H1 (cell line): ENCODE results near the gene SLC12A8. TPM values are rescaled to one million over a fixed set of nuclear protein-coding genes. Genes with fewer than 3 reads are reported as not detected.

ENCODE experiments used
- CTCF ChIA-PET: fragments of 300-600 bp; sonication (Branson Sonifier 250); formaldehyde crosslinking; loops from one replicate; lab custom pipeline; 2021; ENCODE audit not compliant: partially characterized antibody; lab: Charles Lee
- POLR2A ChIA-PET: fragments of 300-600 bp; sonication (Branson Sonifier 250); formaldehyde crosslinking; loops from one replicate; lab custom pipeline; 2021; ENCODE audit warnings: inconsistent platforms; ENCODE audit not compliant: partially characterized antibody; lab: Charles Lee
- DNase-seq, 2 experiments: peaks; one replicate each; pipeline versions ENCODE4 v3.0.0 to v3.0.0-alpha.2; 2010 to 2022; ENCODE audit warnings: low spot score in 2 of 2, low read depth in 1 of 2, mixed read lengths in 1 of 2
- FAIRE-seq: peaks from 2 replicates; lab custom pipeline; 2011; peaks lifted over from hg19 to GRCh38; lab: Jason Lieb, UNC
- H2AFZ ChIP-seq: 2 replicates; pipeline ENCODE4 v1.8.1; 2012; ENCODE audit warnings: low read length, inconsistent platforms
- H2AK5ac ChIP-seq: 2 replicates; pipeline ENCODE4 v1.6.1; 2013; ENCODE audit warnings: low read depth, low read length
- H2BK120ac ChIP-seq: replicated peaks from 2 replicates; pipeline ENCODE3; 2013; ENCODE audit warnings: low read depth, low read length, inconsistent platforms
- H2BK12ac ChIP-seq: 2 replicates; pipeline ENCODE4 v1.6.1; 2013; ENCODE audit warnings: low read depth, low read length
- H2BK15ac ChIP-seq: 2 replicates; pipeline ENCODE4 v1.6.1; 2013; ENCODE audit warnings: low read length
- H2BK20ac ChIP-seq: 2 replicates; pipeline ENCODE4 v1.6.1; 2013; ENCODE audit warnings: low read length
- H2BK5ac ChIP-seq: 2 replicates; pipeline ENCODE4 v1.6.1; 2013; ENCODE audit warnings: low read depth, low read length
- H3K14ac ChIP-seq: 2 replicates; pipeline ENCODE4 v1.6.1; 2013; ENCODE audit warnings: inconsistent platforms; ENCODE audit not compliant: insufficient read length
- H3K18ac ChIP-seq: 2 replicates; pipeline ENCODE4 v1.6.1; 2013; ENCODE audit warnings: low read length; ENCODE audit errors: extremely low read depth
- H3K23ac ChIP-seq: 2 replicates; pipeline ENCODE4 v1.6.1; 2013; ENCODE audit warnings: inconsistent platforms; ENCODE audit not compliant: insufficient read length
- H3K23me2 ChIP-seq: 2 replicates; pipeline ENCODE4 v1.6.1; 2013; ENCODE audit warnings: low read depth, low read length
- H3K27ac ChIP-seq: 2 replicates; pipeline ENCODE4 v1.6.1; 2011; ENCODE audit warnings: low read depth, low read length, inconsistent platforms
- H3K27me3 ChIP-seq, 4 experiments: replicated peaks in 1 of 4; 1 replicate in 1 of 4; 2 replicates in 3 of 4; pipeline versions ENCODE4 v1.6.1 to v1.8.1; 2011 to 2013; ENCODE audit warnings: low read length in 3 of 4, mild to moderate bottlenecking in 3 of 4, inconsistent platforms in 2 of 4, mixed read lengths in 2 of 4, moderate library complexity in 1 of 4; ENCODE audit not compliant: control insufficient read depth in 3 of 4, insufficient read depth in 3 of 4; ENCODE audit errors: extremely low read depth in 1 of 4
- H3K36me3 ChIP-seq, 4 experiments: 2 replicates each; pipeline versions ENCODE4 v1.6.1 to v1.8.1; 2011 to 2013; ENCODE audit warnings: mild to moderate bottlenecking in 4 of 4, low read length in 3 of 4, moderate library complexity in 2 of 4, control low read depth in 1 of 4, inconsistent platforms in 1 of 4; ENCODE audit not compliant: insufficient read depth in 4 of 4, control insufficient read depth in 2 of 4
- H3K4ac ChIP-seq: replicated peaks from 2 replicates; pipeline ENCODE3; 2013; ENCODE audit warnings: low read length, low read depth, mixed read lengths, inconsistent platforms; ENCODE audit not compliant: insufficient read length
- H3K4me1 ChIP-seq, 4 experiments: replicated peaks in 1 of 4; 1 replicate in 1 of 4; 2 replicates in 3 of 4; pipeline versions ENCODE4 v1.6.1 to v1.8.1; 2011 to 2013; ENCODE audit warnings: low read length in 3 of 4, inconsistent platforms in 2 of 4, mixed read lengths in 1 of 4; ENCODE audit not compliant: insufficient read depth in 4 of 4, control insufficient read depth in 3 of 4
- H3K4me2 ChIP-seq, 2 experiments: 2 replicates each; pipeline versions ENCODE4 v1.6.1 to v1.8.1; 2011 to 2013; ENCODE audit warnings: low read depth in 2 of 2, low read length in 2 of 2, control low read depth in 1 of 2, inconsistent platforms in 1 of 2, mild to moderate bottlenecking in 1 of 2; ENCODE audit not compliant: insufficient read depth in 1 of 2
- H3K4me3 ChIP-seq, 4 experiments: fragments of 200-600, 300-600 bp in 1 of 4; sonication (generic), shearing (Covaris generic), sonication (Bioruptor Twin) in 1 of 4; 2 replicates each; pipeline versions ENCODE4 v1.5.1 to v1.8.1; 2011 to 2016; ENCODE audit warnings: low read length in 4 of 4, low read depth in 3 of 4, control low read depth in 2 of 4, inconsistent platforms in 2 of 4, mild to moderate bottlenecking in 2 of 4, mixed read lengths in 1 of 4, moderate library complexity in 1 of 4; ENCODE audit not compliant: insufficient read depth in 2 of 4; ENCODE audit errors: extremely low read depth in 1 of 4
- H3K56ac ChIP-seq: replicated peaks from 2 replicates; pipeline ENCODE3; 2013; ENCODE audit warnings: low read depth, mild to moderate bottlenecking, mixed read lengths, low read length, inconsistent platforms; ENCODE audit not compliant: insufficient read length
- H3K79me1 ChIP-seq: 2 replicates; pipeline ENCODE4 v1.6.1; 2013; ENCODE audit warnings: low read depth, low read length, control low read depth
- H3K79me2 ChIP-seq, 2 experiments: 2 replicates each; pipeline versions ENCODE4 v1.6.1 to v1.8.1; 2012 to 2013; ENCODE audit warnings: low read length in 2 of 2, mild to moderate bottlenecking in 2 of 2, inconsistent platforms in 1 of 2; ENCODE audit not compliant: insufficient read depth in 2 of 2, control insufficient read depth in 1 of 2
- H3K9ac ChIP-seq, 4 experiments: replicated peaks in 1 of 4; 1 replicate in 1 of 4; 2 replicates in 3 of 4; pipeline versions ENCODE4 v1.6.1 to v1.8.1; 2011 to 2013; ENCODE audit warnings: low read depth in 3 of 4, low read length in 3 of 4, control low read depth in 2 of 4, mild to moderate bottlenecking in 2 of 4, moderate library complexity in 2 of 4, inconsistent platforms in 1 of 4; ENCODE audit errors: extremely low read depth in 1 of 4
- H3K9me3 ChIP-seq, 2 experiments: 2 replicates each; pipeline versions ENCODE4 v1.6.1 to v1.8.1; 2012 to 2013; ENCODE audit warnings: mild to moderate bottlenecking in 2 of 2, moderate library complexity in 2 of 2, control low read depth in 1 of 2, inconsistent platforms in 1 of 2, low read depth in 1 of 2, low read length in 1 of 2, mixed read lengths in 1 of 2; ENCODE audit not compliant: insufficient read depth in 2 of 2
- H4K20me1 ChIP-seq, 2 experiments: replicated peaks in 1 of 2; 2 replicates each; pipeline versions ENCODE3 to v1.8.1; 2011 to 2013; ENCODE audit warnings: inconsistent platforms in 2 of 2, low read length in 2 of 2, mild to moderate bottlenecking in 1 of 2; ENCODE audit not compliant: insufficient read depth in 2 of 2, control insufficient read depth in 1 of 2
- H4K5ac ChIP-seq: 2 replicates; pipeline ENCODE4 v1.6.1; 2013; ENCODE audit warnings: low read length, low read depth, mixed read lengths, inconsistent platforms; ENCODE audit not compliant: insufficient read length
- H4K8ac ChIP-seq: 2 replicates; pipeline ENCODE4 v1.8.0; 2013; ENCODE audit warnings: mild to moderate bottlenecking, moderate library complexity, low read length, inconsistent platforms; ENCODE audit not compliant: insufficient read depth; ENCODE audit errors: extremely low read depth
- H4K91ac ChIP-seq: replicated peaks from 2 replicates; pipeline ENCODE3; 2013; ENCODE audit warnings: low read length, mixed read lengths, inconsistent platforms; ENCODE audit not compliant: insufficient read length
- ASH2L ChIP-seq: fragments of 200-600, 300-600 bp; sonication (generic); IDR thresholded peaks from one replicate; pipeline ENCODE4 v1.7.1; 2017; ENCODE audit warnings: low read length
- EZH2 ChIP-seq: fragments of 200-600 bp; sonication (generic); IDR thresholded peaks from 2 replicates; pipeline ENCODE4 v1.7.1; 2012; ENCODE audit warnings: low read depth, mild to moderate bottlenecking, moderate library complexity, low read length, inconsistent platforms; ENCODE audit not compliant: severe bottlenecking
- SAP30 ChIP-seq: fragments of 300-600 bp; sonication (generic); IDR thresholded peaks from 2 replicates; pipeline ENCODE4 v1.7.1; 2012; ENCODE audit warnings: low read length, moderate library complexity, mild to moderate bottlenecking, inconsistent platforms; ENCODE audit not compliant: insufficient read depth, insufficient replicate concordance
- SIX5 ChIP-seq: IDR thresholded peaks from 2 replicates; pipeline ENCODE4 v1.6.1; 2011; ENCODE audit warnings: mild to moderate bottlenecking, low read depth, low read length
- SP1 ChIP-seq: IDR thresholded peaks from 2 replicates; pipeline ENCODE4 v1.6.1; 2011; ENCODE audit warnings: low read depth, low read length
- YY1 ChIP-seq: IDR thresholded peaks from 2 replicates; pipeline ENCODE4 v1.6.1; 2011; ENCODE audit warnings: low read depth, mild to moderate bottlenecking, low read length
- WGBS, 2 experiments: shearing (Covaris generic) in 1 of 2; methylation state at CpG; one replicate each; pipeline versions ENCODE4 v1.1.6 to v1.1.7; 2013 to 2015; ENCODE audit warnings: low lambda C conversion rate in 2 of 2, mixed read lengths in 2 of 2, inconsistent platforms in 1 of 2, low coverage in 1 of 2, missing lambda C conversion rate in 1 of 2; ENCODE audit not compliant: insufficient replicate concordance in 2 of 2, insufficient coverage in 1 of 2, insufficient read length in 1 of 2; ENCODE audit errors: extremely low coverage in 1 of 2, missing lambda C conversion rate in 1 of 2; 5-methylcytosine and 5-hydroxymethylcytosine counted together
- polyA plus RNA-seq, 7 experiments: library from polyadenylated mRNA; depleted of rRNA in 3 of 7; stranded (reverse) in 5 of 7; unstranded in 2 of 7; fragments of >200 nt in 5 of 7; fragments of 200-250 nt in 2 of 7; gene quantifications; 1 replicate in 5 of 7; 2 replicates in 1 of 7; 4 replicates in 1 of 7; pipeline versions ENCODE4 v1.2.1 to v1.2.3, GENCODE V29; 2011 to 2013; ENCODE audit warnings: missing spikeins in 2 of 7, mixed read lengths in 2 of 7
- total RNA-seq: library from RNA; stranded (reverse); fragmentation: NEBNext Ultra II Directional; extraction: Animal tissue kit (Norgen Biotek cat#: 25700); gene quantifications from 2 replicates; pipeline ENCODE4 v1.2.1, GENCODE V29; 2021
- TF ChIP-seq, protein P1 (sequence below): IDR thresholded peaks from 2 replicates; pipeline ENCODE4 v1.6.1; 2011; ENCODE audit warnings: low read length, improper control_type of control experiment

The SLC12A8 gene
- total and polyA plus RNA-seq, 2 of the 8 experiments (the other 6 are each of a cell fraction or from before 2014, with no cell fraction given), result 13.7 to 14.4 TPM

DNA sequence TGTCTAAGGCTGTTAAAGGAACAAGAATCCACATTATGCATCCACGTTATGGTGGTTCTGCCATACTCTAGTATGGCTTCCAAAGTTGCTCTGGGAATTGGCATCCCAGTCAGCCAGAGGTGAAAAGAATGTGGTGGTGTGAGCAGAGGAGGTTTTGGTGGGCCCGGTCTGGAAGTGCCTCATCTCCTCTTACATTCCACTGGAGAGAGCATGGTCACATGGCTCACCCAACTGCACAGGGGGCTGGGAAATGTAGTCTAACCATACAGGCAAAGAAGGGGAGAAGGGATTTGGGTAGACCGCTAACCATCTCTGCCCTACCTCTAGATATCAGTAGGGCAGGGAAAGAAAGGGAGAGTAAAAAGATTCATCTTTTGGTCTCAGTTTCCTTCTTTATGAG, 153.6 kb downstream of the SLC12A8 start:
- peaks cover 7 to 30% (median 19%) of the 10 kb centered on the region in 4 experiments for H3K27me3 ChIP-seq
- H3K23ac ChIP-seq, result no peak overlapping the region
- no peak overlapping the region for H4K5ac ChIP-seq
- TF ChIP-seq SP1 (no peak), ASH2L (no peak), SIX5 (0 out of 2 replicates have a peak, but pooled peaks have one; percentile 20), EZH2 (no peak), YY1 (no peak), SAP30 (no peak)
- TF ChIP-seq, protein P1, sequence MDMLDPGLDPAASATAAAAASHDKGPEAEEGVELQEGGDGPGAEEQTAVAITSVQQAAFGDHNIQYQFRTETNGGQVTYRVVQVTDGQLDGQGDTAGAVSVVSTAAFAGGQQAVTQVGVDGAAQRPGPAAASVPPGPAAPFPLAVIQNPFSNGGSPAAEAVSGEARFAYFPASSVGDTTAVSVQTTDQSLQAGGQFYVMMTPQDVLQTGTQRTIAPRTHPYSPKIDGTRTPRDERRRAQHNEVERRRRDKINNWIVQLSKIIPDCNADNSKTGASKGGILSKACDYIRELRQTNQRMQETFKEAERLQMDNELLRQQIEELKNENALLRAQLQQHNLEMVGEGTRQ, result peak; percentile 71
- H2BK12ac ChIP-seq, result no peak overlapping the region
- H3K9me3 ChIP-seq, result no peaks in the 10 kb centered on the region
- H3K23me2 ChIP-seq, result peaks cover 9% of the 10 kb centered on the region; the same call in 1 of the 2 replicates
- 86% methylated on average over 3 of the region's 3 CpGs; no CpG with 5 or more reads in 1 of the 2 experiments for WGBS, 2 experiments
- no peaks in the 10 kb centered on the region for H3K79me1 ChIP-seq
- H3K36me3 ChIP-seq, result no peaks in the 10 kb centered on the region
- ChIA-PET POLR2A (no interaction called here), CTCF (interaction anchor here (0.8 to 1.3 kb wide), 2 partner anchors 11 to 92 kb away, joined by 4 to 5 read pairs; no protein-coding TSS in a partner anchor)
- peak overlapping the region in 1 of 2 experiments; percentile 26; a peak in 2 of 4 replicates for H3K4me2 ChIP-seq
- no peak overlapping the region for H2AFZ ChIP-seq
- no peak overlapping the region for H2AK5ac ChIP-seq
- H2BK20ac ChIP-seq, result no peak overlapping the region
- FAIRE-seq (no peak), DNase-seq (no peak)
- no peak overlapping the region for H2BK120ac ChIP-seq
- H2BK15ac ChIP-seq, result 0 out of 2 replicates have a peak overlapping the region, but pooled peaks have one; percentile 48
- H3K14ac ChIP-seq, result no peak overlapping the region
- H3K18ac ChIP-seq, result no peak overlapping the region
- H2BK5ac ChIP-seq, result no peak overlapping the region
- H4K20me1 ChIP-seq, result no peaks in the 10 kb centered on the region
- no peak overlapping the region for H4K8ac ChIP-seq
- H3K56ac ChIP-seq, result no peak overlapping the region
- H3K79me2 ChIP-seq, result no peaks in the 10 kb centered on the region
- no peak overlapping the region for H3K9ac ChIP-seq
- 0 out of 2 replicates have a peak overlapping the region, but pooled peaks have one; percentile 12 for H3K27ac ChIP-seq
- no peak overlapping the region for H3K4me3 ChIP-seq
- peaks cover 3 to 22% (median 8%) of the 10 kb centered on the region in 4 experiments; a peak in 6 of 7 replicates for H3K4me1 ChIP-seq
- no peak overlapping the region for H4K91ac ChIP-seq
- H3K4ac ChIP-seq, result no peak overlapping the region
